Activated CD4-positive, CD25-positive, alpha-beta regulatory T cell treated with anti-CD3 and anti-CD28 coated beads, Interleukin-2, amount 50 U/mL, for 24 hours (primary cell): ENCODE data around the gene CHID1.

ENCODE experiments used
- ATAC-seq, 2 donors: fragments of 150-1000 bp; cut with Tn5 transposase; one replicate each; pipeline ENCODE4 v1.10.0; 2021; ENCODE audit warnings: mild to moderate bottlenecking in 1 of 2, moderate library complexity in 1 of 2

CHID1 gene

DNA sequence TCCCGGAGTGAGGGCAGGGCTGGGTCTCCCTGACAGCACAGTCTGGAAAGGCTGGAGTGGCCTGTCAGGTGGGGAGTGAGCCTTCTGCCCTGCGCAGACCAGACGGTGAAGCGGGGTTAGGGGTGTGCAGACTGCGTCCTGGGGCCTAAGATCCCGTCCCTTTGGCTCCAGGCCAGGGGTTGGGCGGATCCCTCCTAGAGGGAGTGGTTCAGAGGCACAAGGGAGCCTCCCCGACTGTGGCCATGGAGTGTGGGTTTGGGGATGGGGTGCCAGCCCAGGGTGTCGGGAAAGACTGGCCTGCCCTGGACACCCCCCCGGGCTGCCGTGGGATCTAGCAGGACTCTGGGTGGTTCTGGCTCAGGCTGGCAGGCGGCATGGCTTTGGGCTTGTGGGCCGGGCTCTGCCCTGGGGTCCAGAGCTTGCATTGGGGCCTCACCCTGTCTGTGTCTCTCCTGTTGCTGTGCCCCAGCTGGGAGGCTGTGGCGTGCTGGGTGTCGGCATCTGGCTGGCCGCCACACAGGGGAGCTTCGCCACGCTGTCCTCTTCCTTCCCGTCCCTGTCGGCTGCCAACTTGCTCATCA, 48.4 kb downstream of the CHID1 start:
- ATAC-seq: no peak

DNA sequence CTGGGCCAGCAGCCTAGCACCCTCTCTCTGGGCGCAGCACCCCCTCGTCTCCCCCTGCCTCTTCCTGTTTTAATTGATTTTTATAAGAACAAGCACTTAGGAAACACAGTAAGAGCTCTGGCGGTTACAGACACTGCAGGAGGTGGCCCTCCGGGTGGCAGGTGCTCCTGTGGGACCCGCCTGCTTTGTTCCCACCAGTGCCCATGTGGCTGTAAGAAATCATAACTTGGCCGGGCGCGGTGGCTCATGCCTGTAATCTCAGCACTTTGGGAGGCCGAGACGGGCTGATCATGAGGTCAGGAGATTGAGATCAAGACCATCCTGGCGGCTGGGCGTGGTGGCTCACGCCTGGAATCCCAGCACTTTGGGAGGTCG, 49.5 kb downstream of the CHID1 start:
- no peak for ATAC-seq

- no peak for ATAC-seq
These were observed 50.1 kb downstream of the CHID1 start for GRCh38 chr11:860234-861104.

DNA sequence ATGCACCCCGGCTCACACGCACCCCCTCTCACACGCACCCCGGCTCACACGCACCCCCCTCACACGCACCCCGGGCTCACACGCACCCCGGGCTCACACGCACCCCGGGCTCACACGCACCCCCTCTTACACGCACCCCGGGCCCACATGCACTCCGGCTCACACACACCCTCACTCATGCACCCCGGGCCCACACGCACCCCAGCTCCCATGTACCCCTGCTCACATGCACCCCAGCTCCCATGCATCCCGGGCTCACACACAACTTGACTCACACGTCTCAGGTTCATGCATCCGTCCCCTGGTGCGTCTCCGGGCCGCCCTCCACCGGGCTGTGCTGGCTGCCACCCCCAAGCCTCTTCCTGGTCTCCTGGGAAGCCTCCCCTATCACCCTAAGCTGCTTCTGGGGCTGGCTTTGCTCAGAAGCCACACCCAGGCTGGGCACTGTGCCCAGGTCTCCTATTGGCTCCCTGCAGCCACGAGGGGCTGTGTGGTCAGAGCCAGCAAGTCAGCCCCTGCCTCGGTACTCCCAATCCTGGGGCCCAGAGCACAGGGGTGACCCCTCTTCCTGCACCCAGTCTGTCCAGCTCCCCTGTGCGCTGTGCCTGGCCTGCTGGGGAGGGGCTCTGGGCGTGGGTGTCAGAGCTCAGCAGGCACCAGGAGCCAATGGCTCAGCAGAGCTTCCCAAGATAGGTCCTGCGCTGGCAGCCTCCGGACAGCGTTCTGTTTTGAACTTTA, 51.0 kb downstream of the CHID1 start:
- ATAC-seq: no peak

DNA sequence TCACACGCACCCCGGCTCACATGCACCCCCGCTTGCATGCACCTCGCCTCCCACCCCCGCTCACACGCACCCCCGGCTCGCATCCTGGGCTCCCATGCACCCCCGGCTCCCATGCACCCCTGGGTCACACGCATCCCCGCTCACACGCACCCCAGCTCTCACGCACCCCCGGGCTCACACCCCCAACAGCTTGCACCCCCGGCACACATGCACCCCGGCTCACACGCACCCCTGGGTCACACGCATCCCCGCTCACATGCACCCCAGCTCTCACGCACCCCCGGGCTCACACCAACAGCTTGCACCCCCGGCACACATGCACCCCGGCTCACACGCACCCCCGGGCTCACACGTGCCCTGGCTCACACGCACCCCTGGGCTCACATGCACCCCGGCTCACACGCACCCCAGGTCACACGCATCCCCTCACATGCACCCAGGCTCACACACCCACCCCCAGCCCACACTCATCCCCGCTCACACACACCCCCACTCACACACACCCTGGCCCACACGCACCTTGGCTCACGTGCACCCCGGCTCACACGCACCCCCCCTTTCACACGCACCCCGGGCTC, 51.8 kb downstream of the CHID1 start:
- no peak for ATAC-seq

GRCh38 chr11:858053-858761, 52.4 kb downstream of the CHID1 start:
- no peak for ATAC-seq

GRCh38 chr11:856397-856796, 54.2 kb downstream of the CHID1 start:
- no peak for ATAC-seq

DNA sequence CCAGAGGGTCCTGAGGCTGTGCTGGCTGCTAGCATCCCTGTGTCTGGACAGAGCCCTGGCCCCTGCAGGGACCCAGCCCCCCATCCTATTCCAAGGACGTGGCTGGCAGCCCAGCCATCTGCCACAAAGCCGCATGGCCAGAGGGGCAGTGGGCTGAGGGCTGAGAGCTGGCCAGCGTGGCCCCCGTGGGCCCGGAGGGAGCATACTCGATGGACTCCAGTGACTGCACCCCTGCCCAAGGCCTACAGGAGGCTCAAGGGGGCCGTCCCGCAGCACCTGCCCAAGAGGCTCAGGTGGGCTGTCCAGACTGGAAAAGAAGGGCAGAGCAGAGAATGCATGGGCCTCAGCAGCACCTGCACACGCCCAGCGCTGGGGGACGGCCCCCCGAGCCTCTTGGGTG, 54.8 kb downstream of the CHID1 start:
- no peak for ATAC-seq

DNA sequence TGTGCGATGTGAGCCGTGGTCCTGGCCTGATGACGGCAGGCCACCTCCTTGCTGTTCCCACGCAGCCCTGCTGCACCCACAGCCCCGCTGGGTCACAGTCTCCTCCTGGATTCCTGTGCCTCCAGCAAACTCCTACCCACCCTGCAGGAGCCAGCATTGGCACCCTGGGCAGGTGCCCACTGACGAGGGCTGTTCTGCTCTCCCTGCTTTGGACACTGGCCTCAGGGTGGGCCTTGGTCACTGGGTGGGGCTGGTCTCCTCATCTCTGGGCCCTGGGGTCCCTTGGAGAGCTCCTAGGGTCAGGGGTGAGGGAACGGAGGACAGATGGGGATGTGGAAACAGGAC, 55.3 kb downstream of the CHID1 start:
- no peak for ATAC-seq

GRCh38 chr11:854601-855329, 55.8 kb downstream of the CHID1 start:
- no peak for ATAC-seq

DNA sequence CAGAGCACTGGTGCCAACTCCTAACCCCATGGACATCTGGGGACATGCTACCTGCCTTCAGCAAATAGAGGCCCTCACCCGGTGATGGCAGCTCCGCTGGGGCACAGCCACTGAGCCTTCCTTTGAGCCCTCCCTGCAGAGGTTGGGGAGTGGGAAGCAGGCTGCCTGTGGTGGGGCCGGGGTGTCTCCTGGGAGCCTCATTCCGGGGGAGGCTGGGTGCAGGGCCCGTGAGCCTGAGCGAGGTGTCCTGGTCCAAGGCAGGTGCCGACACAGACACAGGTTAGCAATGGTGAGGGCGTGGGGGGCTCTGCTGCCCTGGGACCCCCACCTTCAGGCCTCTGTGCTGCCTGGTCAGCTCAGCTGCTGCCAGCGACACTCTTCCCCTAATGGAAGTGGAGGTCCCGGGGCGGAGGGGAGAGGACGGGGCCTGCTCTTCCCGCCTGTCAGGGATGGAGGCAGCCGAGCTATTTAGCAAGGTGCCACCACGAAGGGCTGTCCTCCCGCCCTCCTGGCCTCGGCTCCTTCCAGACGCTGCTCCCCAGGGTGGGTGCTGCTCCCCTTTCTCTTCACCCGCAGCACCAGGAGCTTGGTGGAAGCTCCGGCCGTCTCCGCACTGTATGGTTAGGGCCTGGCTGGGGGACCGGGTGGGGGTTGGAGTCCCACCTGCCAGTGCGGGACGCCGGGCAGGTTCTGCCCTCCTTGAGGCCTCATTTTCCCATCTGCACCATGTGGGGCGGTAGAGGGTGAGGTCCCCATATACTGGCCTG, 56.7 kb downstream of the CHID1 start:
- ATAC-seq: no peak

- ATAC-seq: no peak
These were observed 57.8 kb downstream of the CHID1 start for GRCh38 chr11:852762-853161.

DNA sequence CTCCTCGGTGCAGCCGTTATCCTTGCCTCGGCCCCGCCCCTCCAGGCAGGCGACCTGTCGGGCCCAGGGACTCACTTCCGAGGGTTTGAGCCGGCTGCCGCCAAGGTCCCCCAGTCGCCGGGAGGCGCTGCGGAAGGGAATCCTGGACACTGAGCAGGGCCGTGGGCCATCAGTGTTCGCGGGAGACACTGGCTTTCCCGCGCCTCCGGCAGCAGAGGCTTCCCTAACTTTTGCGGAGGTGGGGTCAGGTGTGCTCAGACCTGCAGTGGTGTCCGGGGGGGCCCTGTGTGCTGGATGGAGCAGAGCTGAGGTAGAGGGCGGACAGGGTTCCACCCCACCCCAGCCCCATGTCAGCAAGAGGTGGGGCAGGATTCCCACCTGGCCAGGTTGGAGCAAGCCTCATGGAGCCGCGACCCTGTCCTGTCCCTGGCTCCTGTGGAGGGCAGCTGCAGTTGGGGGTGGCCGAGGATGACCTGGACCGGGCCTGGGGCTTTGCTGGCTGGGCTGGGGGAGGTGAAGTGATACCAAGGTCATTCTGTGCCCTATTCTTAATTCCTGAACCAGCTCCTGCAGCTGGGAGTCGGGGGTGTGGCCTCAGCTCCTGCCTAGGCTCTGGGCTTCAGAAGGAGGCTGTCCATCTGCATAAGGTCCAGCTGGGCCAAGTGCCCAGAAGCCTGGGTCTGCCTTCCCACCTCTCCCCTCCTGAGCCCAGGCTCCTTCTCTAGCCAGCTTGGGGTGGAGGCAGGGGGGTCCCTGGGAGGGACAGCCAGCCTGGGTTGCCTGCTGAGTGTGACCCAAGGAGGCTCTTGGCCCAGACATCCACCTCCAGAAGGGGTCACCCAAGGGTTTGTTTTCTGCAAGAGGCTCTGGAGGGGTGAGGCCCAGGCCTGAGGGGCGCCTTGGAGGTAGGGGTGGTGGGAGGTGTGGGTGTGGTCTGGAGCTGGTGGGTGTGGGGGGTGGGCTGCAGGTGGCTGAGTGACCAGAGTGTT, 59.5 kb downstream of the CHID1 start:
- ATAC-seq: no peak

GRCh38 chr11:849951-850774, 60.4 kb downstream of the CHID1 start:
- ATAC-seq: peak in 1 of 2 donors; percentile 3

DNA sequence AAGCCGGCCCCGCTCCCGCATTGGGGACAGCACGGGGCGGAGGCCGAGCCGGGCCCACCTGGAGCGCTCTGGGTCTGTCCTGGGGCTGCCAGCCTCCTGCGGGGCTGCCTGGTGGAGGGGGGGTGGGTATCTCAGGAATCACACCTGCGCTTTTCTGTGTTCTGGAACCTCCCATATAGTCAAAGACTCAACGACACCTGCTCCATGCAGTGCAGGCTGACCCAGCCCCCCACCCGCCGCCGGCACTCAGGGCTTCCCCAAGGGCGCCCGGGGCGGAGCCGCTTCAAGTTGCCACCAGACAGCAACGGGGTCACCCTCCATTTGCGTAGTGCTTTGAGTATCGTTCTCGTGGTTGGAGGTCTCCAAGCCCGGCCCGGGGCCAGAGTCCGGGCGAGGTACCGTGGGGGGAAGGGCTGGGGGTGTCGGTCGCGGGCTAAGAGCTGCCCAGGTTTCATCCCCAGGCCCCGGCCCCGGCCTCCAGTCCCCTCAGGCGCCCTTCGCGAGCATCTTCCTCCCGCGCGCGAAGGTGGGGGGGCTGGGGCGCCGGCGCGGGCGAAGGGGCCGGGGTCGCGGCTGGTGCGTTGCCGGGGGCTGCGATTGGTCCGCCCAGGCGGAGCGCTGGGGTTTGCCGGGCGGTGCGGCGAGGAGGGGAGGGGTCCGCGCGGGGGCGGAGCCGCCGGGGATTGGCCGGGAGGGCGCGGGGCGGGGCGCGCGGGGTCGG, 61.3 kb downstream of the CHID1 start:
- ATAC-seq: peak; percentile 23 to 30

GRCh38 chr11:848380-848931, 62.2 kb downstream of the CHID1 start:
- ATAC-seq: peak; percentile 63 to 65

- no peak for ATAC-seq
These were observed 62.7 kb downstream of the CHID1 start for GRCh38 chr11:847876-848275.

DNA sequence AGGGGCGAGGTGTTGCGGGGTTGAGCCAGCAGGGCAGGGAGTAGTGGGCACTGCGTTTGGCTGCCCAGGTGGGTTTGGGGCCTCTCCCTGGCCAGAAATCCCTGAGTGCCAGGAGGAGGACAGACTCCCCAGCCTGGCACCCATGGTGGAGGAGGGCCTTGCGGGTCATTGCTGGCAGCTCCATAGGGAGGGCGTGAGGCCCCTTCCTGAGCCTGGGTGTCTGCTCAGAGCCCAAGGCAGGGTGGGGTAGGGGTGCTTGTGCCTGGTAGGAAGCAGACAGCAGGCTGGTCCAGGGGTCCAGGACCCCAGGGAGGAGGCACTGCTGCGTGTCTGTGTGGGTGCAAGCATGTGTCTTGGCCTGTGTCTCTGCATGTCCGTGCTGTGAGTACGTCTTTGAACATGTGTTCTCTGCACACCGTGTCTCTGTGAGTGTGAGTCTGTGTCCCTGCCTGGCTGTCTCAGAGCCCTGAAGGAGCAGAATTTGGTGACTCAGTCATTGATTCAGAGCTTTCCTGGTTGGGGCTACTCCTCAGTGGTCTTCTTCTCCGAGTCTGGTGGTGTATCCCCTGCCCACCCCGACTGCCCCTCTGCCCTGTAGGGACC, 64.0 kb downstream of the CHID1 start:
- no peak for ATAC-seq
